Purkinje cell (primary cell): ENCODE measurements around the gene CAPZB. TPM values are rescaled to one million over a fixed set of nuclear protein-coding genes. Genes with fewer than 3 reads are reported as not detected.

Source experiments
- polyA plus RNA-seq: library from polyadenylated mRNA; unstranded; fragments of >200 nt; fragmentation: Nextera tagmentation; gene quantifications from 2 replicates; pipeline ENCODE4 v1.2.1, GENCODE V29; 2014

Gene CAPZB
- 68.8 and 103 TPM in 2 replicates for polyA plus RNA-seq

DNA sequence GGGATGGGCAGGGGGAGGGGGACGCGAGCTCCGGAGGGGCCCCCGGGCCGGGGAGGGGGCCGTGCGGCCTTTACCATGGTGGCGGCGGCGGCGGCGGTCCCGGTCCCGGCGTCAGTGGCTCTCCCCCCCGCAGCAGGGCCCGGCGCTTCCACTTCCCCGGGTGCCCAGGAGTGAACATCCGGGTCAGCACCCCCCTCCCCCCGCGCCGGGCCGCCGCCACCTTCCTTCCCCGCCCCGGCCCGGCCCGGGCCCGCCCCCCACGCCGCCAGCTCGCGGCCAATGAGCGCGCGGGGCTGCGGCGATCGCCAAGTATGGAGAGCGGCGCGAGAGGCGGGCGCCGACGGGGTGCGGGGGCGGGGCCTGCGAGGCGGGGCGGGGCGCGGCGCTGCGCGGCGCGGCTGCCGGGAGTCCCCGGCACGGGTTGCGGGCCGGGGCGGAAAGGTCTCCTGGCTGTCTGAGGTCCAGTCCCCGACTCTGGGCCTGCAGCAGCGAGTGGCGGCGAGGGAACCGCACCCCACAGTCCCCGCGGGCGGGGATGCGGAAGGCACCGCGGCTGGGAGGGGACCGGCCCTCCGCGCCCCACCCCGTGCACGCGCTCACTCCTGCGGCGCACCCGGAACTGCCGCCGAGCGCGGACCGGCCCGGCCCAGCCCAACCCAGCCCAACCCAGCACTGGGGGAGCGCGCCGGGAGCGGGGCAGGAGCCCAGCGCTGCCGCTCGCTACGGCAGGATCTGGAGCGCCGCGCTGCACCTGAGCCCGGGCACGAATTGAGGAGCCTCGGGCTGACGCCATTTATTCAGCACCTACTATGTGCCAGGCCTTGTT, at the start of gene CAPZB:
Gene CAPZB (minus strand): TSS at position 178 of the 826 bp plus-strand sequence. CDS start 101 bp downstream, at position 77.

DNA sequence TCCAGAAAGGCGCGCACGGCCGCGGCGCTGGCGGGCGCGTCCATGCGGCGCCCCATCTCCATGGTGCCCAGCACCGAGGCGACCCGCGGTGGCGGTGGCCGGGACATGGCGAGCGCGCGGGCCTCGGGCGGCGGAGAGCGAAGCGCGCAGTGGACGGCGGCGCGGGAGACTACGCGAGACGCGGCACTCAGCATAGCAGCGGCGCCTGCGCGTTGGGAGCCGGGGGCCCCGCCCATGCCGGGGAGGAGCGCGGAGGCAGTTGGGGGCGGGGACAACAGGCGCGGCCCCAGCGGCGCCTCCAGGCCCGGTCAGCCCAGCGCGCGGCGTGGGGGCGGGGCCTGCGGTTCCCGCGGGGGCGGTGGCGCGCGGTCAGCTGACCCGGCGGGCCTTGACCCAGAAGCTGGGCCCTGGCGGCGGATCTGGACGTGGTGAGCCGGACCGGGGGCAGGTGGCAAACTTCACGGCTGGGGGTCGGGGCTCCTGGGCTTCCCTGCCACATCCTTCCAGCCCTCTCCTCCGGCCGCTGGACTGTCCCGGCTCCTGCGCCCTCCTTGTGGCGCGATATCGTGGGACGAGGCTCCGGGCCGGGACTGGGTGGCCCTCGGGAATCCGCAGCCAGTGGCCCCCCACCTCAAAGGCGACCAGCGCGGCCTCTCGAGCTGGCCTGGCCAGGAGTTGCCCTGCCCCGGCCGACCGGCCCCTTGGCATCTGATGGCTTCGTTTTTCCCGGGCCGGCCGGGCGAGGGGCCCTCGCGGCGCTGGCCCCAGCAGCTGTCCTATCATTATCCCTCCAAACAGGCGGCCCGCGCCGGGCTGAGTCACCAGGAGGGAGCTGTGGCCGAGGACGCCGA, 173.2 kb downstream of the CAPZB start, which contains the start of the genes AKR7A2 and SLC66A1:
Gene AKR7A2 (minus strand): TSS at position 214 of the 851 bp plus-strand sequence. CDS start 20 bp downstream, at position 194.
Gene SLC66A1 (plus strand): TSS at position 396 of the 851 bp plus-strand sequence. CDS start 5,352 bp downstream, outside the sequence.

Other genes starting within 250 kb of the CAPZB start
- 14.3 and 18.8 TPM in 2 replicates for gene EMC1, start 234.0 kb downstream of the CAPZB start, polyA plus RNA-seq
- gene MRTO4, start 233.7 kb downstream of the CAPZB start, polyA plus RNA-seq: 22.3 and 26.8 TPM in 2 replicates
- not detected in 2 replicates for gene AKR7A3, start 196.8 kb downstream of the CAPZB start, polyA plus RNA-seq
- gene AKR7A2, start 173.4 kb downstream of the CAPZB start, polyA plus RNA-seq: 3.7 and 11.6 TPM in 2 replicates
- gene SLC66A1, start 173.2 kb downstream of the CAPZB start, polyA plus RNA-seq: 2.2 and 7.9 TPM in 2 replicates
- 1.7 and 3.0 TPM in 2 replicates for gene NBL1, start 158.8 kb upstream of the CAPZB start, polyA plus RNA-seq
- gene HTR6, start 179.3 kb upstream of the CAPZB start, polyA plus RNA-seq: not detected in 2 replicates